H1 (cell line): ENCODE measurements around the gene GREB1L. TPM values are rescaled to one million over a fixed set of nuclear protein-coding genes. Genes with fewer than 3 reads are reported as not detected.

ENCODE experiments used
- CTCF ChIA-PET: fragments of 300-600 bp; sonication (Branson Sonifier 250); formaldehyde crosslinking; loops from one replicate; lab custom pipeline; 2021; ENCODE audit not compliant: partially characterized antibody; lab: Charles Lee
- POLR2A ChIA-PET: fragments of 300-600 bp; sonication (Branson Sonifier 250); formaldehyde crosslinking; loops from one replicate; lab custom pipeline; 2021; ENCODE audit warnings: inconsistent platforms; ENCODE audit not compliant: partially characterized antibody; lab: Charles Lee
- DNase-seq, 2 experiments: peaks; one replicate each; pipeline versions ENCODE4 v3.0.0 to v3.0.0-alpha.2; 2010 to 2022; ENCODE audit warnings: low spot score in 2 of 2, low read depth in 1 of 2, mixed read lengths in 1 of 2
- FAIRE-seq: peaks from 2 replicates; lab custom pipeline; 2011; peaks lifted over from hg19 to GRCh38; lab: Jason Lieb, UNC
- H2AFZ ChIP-seq: 2 replicates; pipeline ENCODE4 v1.8.1; 2012; ENCODE audit warnings: low read length, inconsistent platforms
- H2AK5ac ChIP-seq: 2 replicates; pipeline ENCODE4 v1.6.1; 2013; ENCODE audit warnings: low read depth, low read length
- H2BK120ac ChIP-seq: replicated peaks from 2 replicates; pipeline ENCODE3; 2013; ENCODE audit warnings: low read depth, low read length, inconsistent platforms
- H2BK12ac ChIP-seq: 2 replicates; pipeline ENCODE4 v1.6.1; 2013; ENCODE audit warnings: low read depth, low read length
- H2BK15ac ChIP-seq: 2 replicates; pipeline ENCODE4 v1.6.1; 2013; ENCODE audit warnings: low read length
- H2BK20ac ChIP-seq: 2 replicates; pipeline ENCODE4 v1.6.1; 2013; ENCODE audit warnings: low read length
- H2BK5ac ChIP-seq: 2 replicates; pipeline ENCODE4 v1.6.1; 2013; ENCODE audit warnings: low read depth, low read length
- H3K14ac ChIP-seq: 2 replicates; pipeline ENCODE4 v1.6.1; 2013; ENCODE audit warnings: inconsistent platforms; ENCODE audit not compliant: insufficient read length
- H3K18ac ChIP-seq: 2 replicates; pipeline ENCODE4 v1.6.1; 2013; ENCODE audit warnings: low read length; ENCODE audit errors: extremely low read depth
- H3K23ac ChIP-seq: 2 replicates; pipeline ENCODE4 v1.6.1; 2013; ENCODE audit warnings: inconsistent platforms; ENCODE audit not compliant: insufficient read length
- H3K23me2 ChIP-seq: 2 replicates; pipeline ENCODE4 v1.6.1; 2013; ENCODE audit warnings: low read depth, low read length
- H3K27ac ChIP-seq: 2 replicates; pipeline ENCODE4 v1.6.1; 2011; ENCODE audit warnings: low read depth, low read length, inconsistent platforms
- H3K27me3 ChIP-seq, 4 experiments: replicated peaks in 1 of 4; 1 replicate in 1 of 4; 2 replicates in 3 of 4; pipeline versions ENCODE4 v1.6.1 to v1.8.1; 2011 to 2013; ENCODE audit warnings: low read length in 3 of 4, mild to moderate bottlenecking in 3 of 4, inconsistent platforms in 2 of 4, mixed read lengths in 2 of 4, moderate library complexity in 1 of 4; ENCODE audit not compliant: control insufficient read depth in 3 of 4, insufficient read depth in 3 of 4; ENCODE audit errors: extremely low read depth in 1 of 4
- H3K36me3 ChIP-seq, 4 experiments: 2 replicates each; pipeline versions ENCODE4 v1.6.1 to v1.8.1; 2011 to 2013; ENCODE audit warnings: mild to moderate bottlenecking in 4 of 4, low read length in 3 of 4, moderate library complexity in 2 of 4, control low read depth in 1 of 4, inconsistent platforms in 1 of 4; ENCODE audit not compliant: insufficient read depth in 4 of 4, control insufficient read depth in 2 of 4
- H3K4ac ChIP-seq: replicated peaks from 2 replicates; pipeline ENCODE3; 2013; ENCODE audit warnings: low read length, low read depth, mixed read lengths, inconsistent platforms; ENCODE audit not compliant: insufficient read length
- H3K4me1 ChIP-seq, 4 experiments: replicated peaks in 1 of 4; 1 replicate in 1 of 4; 2 replicates in 3 of 4; pipeline versions ENCODE4 v1.6.1 to v1.8.1; 2011 to 2013; ENCODE audit warnings: low read length in 3 of 4, inconsistent platforms in 2 of 4, mixed read lengths in 1 of 4; ENCODE audit not compliant: insufficient read depth in 4 of 4, control insufficient read depth in 3 of 4
- H3K4me2 ChIP-seq, 2 experiments: 2 replicates each; pipeline versions ENCODE4 v1.6.1 to v1.8.1; 2011 to 2013; ENCODE audit warnings: low read depth in 2 of 2, low read length in 2 of 2, control low read depth in 1 of 2, inconsistent platforms in 1 of 2, mild to moderate bottlenecking in 1 of 2; ENCODE audit not compliant: insufficient read depth in 1 of 2
- H3K4me3 ChIP-seq, 4 experiments: fragments of 200-600, 300-600 bp in 1 of 4; sonication (generic), shearing (Covaris generic), sonication (Bioruptor Twin) in 1 of 4; 2 replicates each; pipeline versions ENCODE4 v1.5.1 to v1.8.1; 2011 to 2016; ENCODE audit warnings: low read length in 4 of 4, low read depth in 3 of 4, control low read depth in 2 of 4, inconsistent platforms in 2 of 4, mild to moderate bottlenecking in 2 of 4, mixed read lengths in 1 of 4, moderate library complexity in 1 of 4; ENCODE audit not compliant: insufficient read depth in 2 of 4; ENCODE audit errors: extremely low read depth in 1 of 4
- H3K56ac ChIP-seq: replicated peaks from 2 replicates; pipeline ENCODE3; 2013; ENCODE audit warnings: low read depth, mild to moderate bottlenecking, mixed read lengths, low read length, inconsistent platforms; ENCODE audit not compliant: insufficient read length
- H3K79me1 ChIP-seq: 2 replicates; pipeline ENCODE4 v1.6.1; 2013; ENCODE audit warnings: low read depth, low read length, control low read depth
- H3K79me2 ChIP-seq, 2 experiments: 2 replicates each; pipeline versions ENCODE4 v1.6.1 to v1.8.1; 2012 to 2013; ENCODE audit warnings: low read length in 2 of 2, mild to moderate bottlenecking in 2 of 2, inconsistent platforms in 1 of 2; ENCODE audit not compliant: insufficient read depth in 2 of 2, control insufficient read depth in 1 of 2
- H3K9ac ChIP-seq, 4 experiments: replicated peaks in 1 of 4; 1 replicate in 1 of 4; 2 replicates in 3 of 4; pipeline versions ENCODE4 v1.6.1 to v1.8.1; 2011 to 2013; ENCODE audit warnings: low read depth in 3 of 4, low read length in 3 of 4, control low read depth in 2 of 4, mild to moderate bottlenecking in 2 of 4, moderate library complexity in 2 of 4, inconsistent platforms in 1 of 4; ENCODE audit errors: extremely low read depth in 1 of 4
- H3K9me3 ChIP-seq, 2 experiments: 2 replicates each; pipeline versions ENCODE4 v1.6.1 to v1.8.1; 2012 to 2013; ENCODE audit warnings: mild to moderate bottlenecking in 2 of 2, moderate library complexity in 2 of 2, control low read depth in 1 of 2, inconsistent platforms in 1 of 2, low read depth in 1 of 2, low read length in 1 of 2, mixed read lengths in 1 of 2; ENCODE audit not compliant: insufficient read depth in 2 of 2
- H4K20me1 ChIP-seq, 2 experiments: replicated peaks in 1 of 2; 2 replicates each; pipeline versions ENCODE3 to v1.8.1; 2011 to 2013; ENCODE audit warnings: inconsistent platforms in 2 of 2, low read length in 2 of 2, mild to moderate bottlenecking in 1 of 2; ENCODE audit not compliant: insufficient read depth in 2 of 2, control insufficient read depth in 1 of 2
- H4K5ac ChIP-seq: 2 replicates; pipeline ENCODE4 v1.6.1; 2013; ENCODE audit warnings: low read length, low read depth, mixed read lengths, inconsistent platforms; ENCODE audit not compliant: insufficient read length
- H4K8ac ChIP-seq: 2 replicates; pipeline ENCODE4 v1.8.0; 2013; ENCODE audit warnings: mild to moderate bottlenecking, moderate library complexity, low read length, inconsistent platforms; ENCODE audit not compliant: insufficient read depth; ENCODE audit errors: extremely low read depth
- H4K91ac ChIP-seq: replicated peaks from 2 replicates; pipeline ENCODE3; 2013; ENCODE audit warnings: low read length, mixed read lengths, inconsistent platforms; ENCODE audit not compliant: insufficient read length
- ASH2L ChIP-seq: fragments of 200-600, 300-600 bp; sonication (generic); IDR thresholded peaks from one replicate; pipeline ENCODE4 v1.7.1; 2017; ENCODE audit warnings: low read length
- BRCA1 ChIP-seq: IDR thresholded peaks from 2 replicates; pipeline ENCODE4 v1.6.1; 2012; ENCODE audit warnings: low read depth, low read length, improper control_type of control experiment
- CHD2 ChIP-seq: IDR thresholded peaks from 2 replicates; pipeline ENCODE4 v1.6.1; 2012; ENCODE audit warnings: low read length, improper control_type of control experiment
- EGR1 ChIP-seq: IDR thresholded peaks from 2 replicates; pipeline ENCODE4 v1.6.1; 2011; ENCODE audit warnings: low read depth, low read length, borderline replicate concordance
- KDM4A ChIP-seq: IDR thresholded peaks from one replicate; pipeline ENCODE4 v1.7.1; 2012; ENCODE audit warnings: low read depth, mild to moderate bottlenecking, moderate library complexity, low read length, inconsistent platforms; ENCODE audit not compliant: severe bottlenecking
- PHF8 ChIP-seq: fragments of 200-600 bp; sonication (generic); conservative IDR thresholded peaks from 2 replicates; pipeline ENCODE4 v1.7.1; 2012; ENCODE audit warnings: low read depth, mild to moderate bottlenecking, inconsistent platforms, low read length, moderate library complexity
- RFX5 ChIP-seq: IDR thresholded peaks from 2 replicates; pipeline ENCODE4 v1.6.1; 2011; ENCODE audit warnings: low read depth, low read length, improper control_type of control experiment, borderline replicate concordance
- WGBS, 2 experiments: shearing (Covaris generic) in 1 of 2; methylation state at CpG; one replicate each; pipeline versions ENCODE4 v1.1.6 to v1.1.7; 2013 to 2015; ENCODE audit warnings: low lambda C conversion rate in 2 of 2, mixed read lengths in 2 of 2, inconsistent platforms in 1 of 2, low coverage in 1 of 2, missing lambda C conversion rate in 1 of 2; ENCODE audit not compliant: insufficient replicate concordance in 2 of 2, insufficient coverage in 1 of 2, insufficient read length in 1 of 2; ENCODE audit errors: extremely low coverage in 1 of 2, missing lambda C conversion rate in 1 of 2; 5-methylcytosine and 5-hydroxymethylcytosine counted together
- polyA plus RNA-seq, 7 experiments: library from polyadenylated mRNA; depleted of rRNA in 3 of 7; stranded (reverse) in 5 of 7; unstranded in 2 of 7; fragments of >200 nt in 5 of 7; fragments of 200-250 nt in 2 of 7; gene quantifications; 1 replicate in 5 of 7; 2 replicates in 1 of 7; 4 replicates in 1 of 7; pipeline versions ENCODE4 v1.2.1 to v1.2.3, GENCODE V29; 2011 to 2013; ENCODE audit warnings: missing spikeins in 2 of 7, mixed read lengths in 2 of 7
- total RNA-seq: library from RNA; stranded (reverse); fragmentation: NEBNext Ultra II Directional; extraction: Animal tissue kit (Norgen Biotek cat#: 25700); gene quantifications from 2 replicates; pipeline ENCODE4 v1.2.1, GENCODE V29; 2021

The GREB1L gene
- total and polyA plus RNA-seq, 2 of the 8 experiments (the other 6 are each of a cell fraction or from before 2014, with no cell fraction given): 0.34 to 1.6 TPM

GRCh38 chr18:21291106-21291505, 49.1 kb downstream of the GREB1L start:
- no peak overlapping the region for H3K4me3 ChIP-seq
- ChIA-PET POLR2A (no interaction called here), CTCF (no interaction called here)
- TF ChIP-seq CHD2 (no peak), RFX5 (no peak), BRCA1 (no peak), KDM4A (no peak), ASH2L (no peak), PHF8 (no peak), EGR1 (no peak)
- no peaks in the 10 kb centered on the region; the same call in 1 of the 2 replicates for H3K23me2 ChIP-seq
- no peak for DNase-seq
- no peak overlapping the region for H4K91ac ChIP-seq
- no peak overlapping the region for H2BK120ac ChIP-seq
- no peaks in the 10 kb centered on the region for H3K36me3 ChIP-seq
- no peak overlapping the region for H3K9ac ChIP-seq
- no peak overlapping the region for H3K14ac ChIP-seq
- no peak overlapping the region for H4K5ac ChIP-seq
- H2AFZ ChIP-seq: no peak overlapping the region
- no peak overlapping the region for H4K8ac ChIP-seq
- H4K20me1 ChIP-seq: no peaks in the 10 kb centered on the region
- H3K23ac ChIP-seq: no peak overlapping the region
- no peak overlapping the region for H2BK20ac ChIP-seq
- no peaks in the 10 kb centered on the region for H3K27me3 ChIP-seq
- no peak overlapping the region for H2AK5ac ChIP-seq
- H3K4me2 ChIP-seq: no peak overlapping the region
- no peak overlapping the region for H2BK15ac ChIP-seq
- no peaks in the 10 kb centered on the region for H3K9me3 ChIP-seq
- no peaks in the 10 kb centered on the region for H3K79me1 ChIP-seq
- no peak overlapping the region for H2BK5ac ChIP-seq
- 85% methylated on average over 3 of the region's 3 CpGs; no CpG with 5 or more reads in 1 of the 2 experiments for WGBS, 2 experiments
- no peak overlapping the region for H3K4ac ChIP-seq
- peaks cover 0 to 2% (median 0%) of the 10 kb centered on the region in 4 experiments; a peak in 3 of 7 replicates for H3K4me1 ChIP-seq
- H3K56ac ChIP-seq: no peak overlapping the region
- no peak for FAIRE-seq
- no peak overlapping the region; the same call in 1 of the 2 replicates for H2BK12ac ChIP-seq
- H3K79me2 ChIP-seq: no peaks in the 10 kb centered on the region; a peak in 1 of 4 replicates
- H3K27ac ChIP-seq: no peak overlapping the region
- no peak overlapping the region for H3K18ac ChIP-seq
